ENCODE measurements around the gene TICAM1. TPM values are rescaled to one million over a fixed set of nuclear protein-coding genes. Genes with fewer than 3 reads are reported as not detected.
A peak's percentile ranks its signal among the peaks of the same experiment; 100 is the strongest.

TICAM1 gene
- total and polyA plus RNA-seq, 2 of the 13 experiments (the other 11 are each of a cell fraction or from before 2014, with no cell fraction given), result 0.33 to 0.95 TPM

GRCh38 chr19:4815426-4816201 is 15.9 kb downstream of the TICAM1 start (continued):
- TF ChIP-seq MAFK (conservative IDR thresholded peaks at IDR 0.05 in 1 of 2, IDR thresholded peaks at IDR 0.05 in 1 of 2; ENCODE audit: low read length in 2 of 2), result no peak
- no peak for TF ChIP-seq YY1 (IDR thresholded peaks at IDR 0.05; ENCODE audit: insufficient read depth, insufficient replicate concordance, low read depth, low read length)
- no peak for TF ChIP-seq DBP (CRISPR knock-in tag; IDR thresholded peaks at IDR 0.05; ENCODE audit: not compliant biosample characterization)
- TF ChIP-seq GPN1 (CRISPR knock-in tag; IDR thresholded peaks at IDR 0.05; ENCODE audit: borderline replicate concordance), result no peak
- TF ChIP-seq ZNF136 (CRISPR knock-in tag; IDR thresholded peaks at IDR 0.05; ENCODE audit: low read depth), result no peak
- TF ChIP-seq ZNF143 (CRISPR knock-in tag; IDR thresholded peaks at IDR 0.05), result peak; percentile 95
- TF ChIP-seq EHMT2 (IDR thresholded peaks at IDR 0.05; ENCODE audit: borderline replicate concordance, low read depth, low read length), result no peak
- TF ChIP-seq RAD51 (IDR thresholded peaks at IDR 0.05; ENCODE audit: borderline replicate concordance), result peak; percentile 78
- no peak for TF ChIP-seq KAT7 (CRISPR knock-in tag; IDR thresholded peaks at IDR 0.05; ENCODE audit: borderline replicate concordance)
- no peak for TF ChIP-seq ZBTB21 (CRISPR knock-in tag; IDR thresholded peaks at IDR 0.05)
- TF ChIP-seq ZNF441 (CRISPR knock-in tag; IDR thresholded peaks at IDR 0.05; ENCODE audit: borderline replicate concordance), result no peak
- TF ChIP-seq ESRRA (CRISPR knock-in tag; IDR thresholded peaks at IDR 0.05; ENCODE audit: low read depth), result no peak
- no peak for TF ChIP-seq ZFP36L2 (CRISPR knock-in tag; IDR thresholded peaks at IDR 0.05)
- TF ChIP-seq ARNTL (CRISPR knock-in tag; IDR thresholded peaks at IDR 0.05), result 0 out of 2 replicates have a peak, but pooled peaks have one; percentile 45
- no peak for TF ChIP-seq ZNF512B (CRISPR knock-in tag; IDR thresholded peaks at IDR 0.05; ENCODE audit: borderline replicate concordance)
- no peak for TF ChIP-seq E2F5 (CRISPR knock-in tag; conservative IDR thresholded peaks at IDR 0.05)
- TF ChIP-seq ZFP41 (CRISPR knock-in tag; IDR thresholded peaks at IDR 0.05; ENCODE audit: borderline replicate concordance), result 0 out of 2 replicates have a peak, but pooled peaks have one; percentile 24
- TF ChIP-seq EED (CRISPR knock-in tag; IDR thresholded peaks at IDR 0.05), result no peak
- TF ChIP-seq POLR2G (IDR thresholded peaks at IDR 0.05; ENCODE audit: low read depth, low read length), result peak; percentile 81
- TF ChIP-seq NR1H2 (CRISPR knock-in tag; IDR thresholded peaks at IDR 0.05; ENCODE audit: borderline replicate concordance, low read depth), result no peak
- TF ChIP-seq HHEX (CRISPR knock-in tag; IDR thresholded peaks at IDR 0.05), result no peak
- no peak for TF ChIP-seq SETDB1 (CRISPR knock-in tag; IDR thresholded peaks at IDR 0.05; ENCODE audit: borderline replicate concordance)
- no peak for TF ChIP-seq ZNF597 (CRISPR knock-in tag; IDR thresholded peaks at IDR 0.05)
- no peak for TF ChIP-seq FOXP1 (IDR thresholded peaks at IDR 0.05)
- TF ChIP-seq FOXP1 (CRISPR knock-in tag; IDR thresholded peaks at IDR 0.05), result no peak
- TF ChIP-seq CENPT (CRISPR knock-in tag; IDR thresholded peaks at IDR 0.05; ENCODE audit: low read depth), result no peak

Measured in HepG2 (cell line).